PC-9 (cell line): ENCODE measurements around the gene AUTS2. TPM values are rescaled to one million over a fixed set of nuclear protein-coding genes. Genes with fewer than 3 reads are reported as not detected.

Experiments
- BruUV-seq: library from RNA; stranded (reverse); fragments of 400-500 nt; replicated peaks from 2 replicates; lab custom pipeline; 2021; lab: Mats Ljungman, UMichigan
- CTCF ChIA-PET: fragments of 300-600 bp; sonication (Branson Sonifier 250); formaldehyde crosslinking; loops from one replicate; lab custom pipeline; 2022; ENCODE audit warnings: antibody characterized with exemption; lab: Charles Lee
- POLR2A ChIA-PET: fragments of 300-600 bp; sonication (Branson Sonifier 250); formaldehyde crosslinking; loops from one replicate; lab custom pipeline; 2022; ENCODE audit warnings: antibody characterized with exemption; ENCODE audit not compliant: unreplicated experiment; lab: Charles Lee
- DNase-seq, 2 experiments: peaks; one replicate each; pipeline versions ENCODE4 v3.0.0 to v3.0.0-alpha.2; 2015 to 2022; ENCODE audit warnings: mixed read lengths in 1 of 2
- H2AFZ ChIP-seq: fragments of 200-600 bp; sonication (generic); 2 replicates; pipeline ENCODE4 v1.8.1; 2017; ENCODE audit warnings: antibody characterized with exemption
- H3F3A ChIP-seq: fragments of 200-600 bp; sonication (generic); 2 replicates; pipeline ENCODE4 v1.8.1; 2017; ENCODE audit warnings: antibody characterized with exemption, mild to moderate bottlenecking, low read depth; ENCODE audit not compliant: insufficient read depth
- H3K27ac ChIP-seq: fragments of 200-600 bp; sonication (generic); 2 replicates; pipeline ENCODE4 v1.6.1; 2016; ENCODE audit warnings: mixed run types
- H3K27me3 ChIP-seq: fragments of 200-600 bp; sonication (generic); 2 replicates; pipeline ENCODE4 v1.6.1; 2016; ENCODE audit warnings: low read depth, mixed run types; ENCODE audit not compliant: insufficient read depth
- H3K36me3 ChIP-seq: fragments of 200-600 bp; sonication (generic); 2 replicates; pipeline ENCODE4 v1.6.1; 2016; ENCODE audit warnings: low read depth, mixed run types
- H3K4me1 ChIP-seq: fragments of 200-600 bp; sonication (generic); replicated peaks from 2 replicates; pipeline ENCODE4 v1.6.1; 2016; ENCODE audit warnings: mixed run types; ENCODE audit not compliant: insufficient read depth
- H3K4me2 ChIP-seq: fragments of 200-600 bp; sonication (generic); 2 replicates; pipeline ENCODE4 v1.6.1; 2017; ENCODE audit warnings: mixed run types
- H3K4me3 ChIP-seq: fragments of 200-600 bp; sonication (generic); 2 replicates; pipeline ENCODE4 v1.6.1; 2016; ENCODE audit warnings: mixed run types
- H3K79me2 ChIP-seq: fragments of 200-600 bp; sonication (generic); 2 replicates; pipeline ENCODE4 v1.6.1; 2017; ENCODE audit warnings: low read depth, mixed run types
- H3K9me2 ChIP-seq: fragments of 200-600 bp; sonication (generic); 2 replicates; pipeline ENCODE4 v1.8.1; 2017; ENCODE audit warnings: mild to moderate bottlenecking; ENCODE audit not compliant: insufficient read depth
- H3K9me3 ChIP-seq: fragments of 200-600 bp; sonication (generic); 2 replicates; pipeline ENCODE4 v1.8.1; 2016; ENCODE audit warnings: low read depth; ENCODE audit not compliant: insufficient read depth
- H4K20me1 ChIP-seq: fragments of 200-600 bp; sonication (generic); 2 replicates; pipeline ENCODE4 v1.8.1; 2017; ENCODE audit not compliant: insufficient read depth
- EZH2 ChIP-seq: fragments of 200-600 bp; sonication (generic); IDR thresholded peaks from 2 replicates; pipeline ENCODE4 v1.8.0; 2017; ENCODE audit warnings: antibody characterized with exemption, low read depth
- intact Hi-C: fragments of 100-400 bp; cut with micrococcal nuclease; formaldehyde crosslinking; loops from one replicate; pipeline ENCODE4 v1.10.0; 2022; ENCODE audit not compliant: unreplicated experiment
- total RNA-seq: library from RNA; stranded (reverse); gene quantifications from 2 replicates; pipeline ENCODE4 v1.2.3, GENCODE V29; 2021
- TF ChIP-seq, protein P1 (sequence below): fragments of 200-600 bp; sonication (generic); conservative IDR thresholded peaks from 2 replicates; pipeline ENCODE4 v1.6.1; 2017; ENCODE audit warnings: mixed run types, antibody characterized with exemption, mild to moderate bottlenecking, moderate library complexity

AUTS2 gene
- total RNA-seq, 1 experiment from 2014 or later, result not detected

DNA sequence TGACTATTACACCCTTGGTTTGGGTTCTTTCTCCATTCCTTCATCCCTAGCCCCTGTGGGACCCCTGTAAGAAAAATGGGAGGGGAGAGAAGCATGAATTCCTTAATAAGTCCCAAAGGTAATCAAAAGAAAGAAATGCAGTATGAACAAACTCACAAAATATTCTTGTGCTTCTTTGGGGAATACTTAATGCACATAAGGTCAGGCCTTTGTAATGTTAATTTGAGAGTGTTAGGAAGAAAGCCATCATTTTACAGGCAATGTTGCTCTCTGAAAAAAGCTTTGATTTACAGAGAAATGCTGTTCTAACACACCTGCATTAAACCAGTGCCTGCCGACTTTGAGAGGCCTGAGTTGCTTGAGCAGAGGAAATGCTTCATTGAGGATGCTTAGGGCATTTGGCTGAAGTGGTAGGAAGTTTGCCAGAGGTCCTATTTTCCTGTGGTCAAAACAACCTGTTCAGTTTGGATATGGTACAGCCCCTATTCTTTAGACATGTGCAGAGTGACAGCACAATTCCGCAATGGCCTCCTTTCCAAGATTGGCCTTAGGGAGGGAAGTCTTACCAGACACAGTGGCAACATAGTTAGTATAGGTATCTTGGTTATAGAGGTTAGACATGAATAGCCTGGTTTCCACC is 643.4 kb downstream of the AUTS2 start:
- ChIA-PET POLR2A (no interaction called here), CTCF (no interaction called here)
- Histone ChIP-seq H3K4me1 (no peaks in the 10 kb centered on the region), H4K20me1 (no peaks in the 10 kb centered on the region), H3K4me2 (no peak overlapping the region), H3K9me2 (no peaks in the 10 kb centered on the region), H3K9me3 (no peaks in the 10 kb centered on the region), H2AFZ (no peak overlapping the region), H3F3A (no peaks in the 10 kb centered on the region), H3K4me3 (no peak overlapping the region), H3K79me2 (no peaks in the 10 kb centered on the region), H3K27ac (no peak overlapping the region), H3K36me3 (no peaks in the 10 kb centered on the region), H3K27me3 (no peaks in the 10 kb centered on the region)
- no peak for DNase-seq
- no peak for TF ChIP-seq EZH2
- TF ChIP-seq, protein P1, sequence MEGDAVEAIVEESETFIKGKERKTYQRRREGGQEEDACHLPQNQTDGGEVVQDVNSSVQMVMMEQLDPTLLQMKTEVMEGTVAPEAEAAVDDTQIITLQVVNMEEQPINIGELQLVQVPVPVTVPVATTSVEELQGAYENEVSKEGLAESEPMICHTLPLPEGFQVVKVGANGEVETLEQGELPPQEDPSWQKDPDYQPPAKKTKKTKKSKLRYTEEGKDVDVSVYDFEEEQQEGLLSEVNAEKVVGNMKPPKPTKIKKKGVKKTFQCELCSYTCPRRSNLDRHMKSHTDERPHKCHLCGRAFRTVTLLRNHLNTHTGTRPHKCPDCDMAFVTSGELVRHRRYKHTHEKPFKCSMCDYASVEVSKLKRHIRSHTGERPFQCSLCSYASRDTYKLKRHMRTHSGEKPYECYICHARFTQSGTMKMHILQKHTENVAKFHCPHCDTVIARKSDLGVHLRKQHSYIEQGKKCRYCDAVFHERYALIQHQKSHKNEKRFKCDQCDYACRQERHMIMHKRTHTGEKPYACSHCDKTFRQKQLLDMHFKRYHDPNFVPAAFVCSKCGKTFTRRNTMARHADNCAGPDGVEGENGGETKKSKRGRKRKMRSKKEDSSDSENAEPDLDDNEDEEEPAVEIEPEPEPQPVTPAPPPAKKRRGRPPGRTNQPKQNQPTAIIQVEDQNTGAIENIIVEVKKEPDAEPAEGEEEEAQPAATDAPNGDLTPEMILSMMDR, result no peak
- BruUV-seq, result no TSS peak
- intact Hi-C loops, result no loop called here

DNA sequence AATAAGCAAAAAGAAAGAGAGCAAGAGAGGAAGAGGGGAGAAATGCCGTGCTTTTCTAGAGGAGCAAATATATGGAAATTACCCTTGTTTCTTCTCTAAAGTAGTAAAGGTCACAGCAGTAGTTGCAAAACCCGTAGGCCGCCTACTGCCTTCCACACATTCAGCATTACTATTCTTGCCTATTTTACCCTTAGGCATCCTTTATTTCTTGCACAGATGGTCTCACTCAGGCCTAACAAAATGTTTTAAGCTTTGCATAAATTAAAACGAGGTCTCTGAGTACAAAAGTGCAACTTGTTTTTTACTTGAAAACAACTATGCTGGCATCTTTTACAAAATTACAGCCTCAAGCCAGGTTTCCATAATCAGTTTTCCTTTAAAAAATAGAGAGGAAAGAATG is 644.6 kb downstream of the AUTS2 start:
- Histone ChIP-seq H3K36me3 (no peaks in the 10 kb centered on the region), H3K4me2 (no peak overlapping the region), H3K27ac (no peak overlapping the region), H3F3A (no peaks in the 10 kb centered on the region), H3K27me3 (no peaks in the 10 kb centered on the region), H3K9me3 (no peaks in the 10 kb centered on the region), H2AFZ (no peak overlapping the region), H3K4me3 (no peak overlapping the region), H3K9me2 (no peaks in the 10 kb centered on the region), H4K20me1 (no peaks in the 10 kb centered on the region), H3K79me2 (no peaks in the 10 kb centered on the region), H3K4me1 (no peaks in the 10 kb centered on the region)
- CTCF ChIA-PET, result no interaction called here
- no peak for TF ChIP-seq EZH2
- TF ChIP-seq, protein P1, result no peak
- DNase-seq, result no peak
- POLR2A ChIA-PET, result no interaction called here
- intact Hi-C loops, result no loop called here
- no TSS peak for BruUV-seq

- no TSS peak for BruUV-seq
- intact Hi-C loops, result no loop called here
- H3K27ac ChIP-seq, result no peak overlapping the region
- H3K36me3 ChIP-seq, result no peaks in the 10 kb centered on the region
- no peak overlapping the region for H3K4me3 ChIP-seq
- no peaks in the 10 kb centered on the region for H3K79me2 ChIP-seq
- ChIA-PET CTCF (no interaction called here), POLR2A (no interaction called here)
- no peaks in the 10 kb centered on the region for H4K20me1 ChIP-seq
- no peak overlapping the region for H3K4me2 ChIP-seq
- H3K27me3 ChIP-seq, result no peaks in the 10 kb centered on the region
- no peaks in the 10 kb centered on the region for H3F3A ChIP-seq
- no peaks in the 10 kb centered on the region for H3K4me1 ChIP-seq
- H3K9me2 ChIP-seq, result no peaks in the 10 kb centered on the region
- H3K9me3 ChIP-seq, result no peaks in the 10 kb centered on the region
- DNase-seq, result no peak
- no peak overlapping the region for H2AFZ ChIP-seq
- TF ChIP-seq EZH2, result no peak
- TF ChIP-seq, protein P1, result no peak
These were observed 645.2 kb downstream of the AUTS2 start for GRCh38 chr7:70243443-70243842.
